PFSK-1 (cell line): ENCODE data around the gene CTDSPL.

Experiments used
- FOXP2 ChIP-seq: optimal IDR thresholded peaks from 2 replicates; pipeline ENCODE3; 2011; ENCODE audit warnings: borderline replicate concordance, control low read depth, inconsistent platforms; ENCODE audit not compliant: insufficient read depth; ENCODE audit errors: extremely low read length, extremely low read depth
- POLR2AphosphoS5 ChIP-seq: IDR thresholded peaks from 2 replicates; pipeline ENCODE4 v1.6.1; 2012; ENCODE audit warnings: low read depth, mild to moderate bottlenecking, control low read depth, low read length, moderate library complexity
- REST ChIP-seq, 2 experiments: IDR thresholded peaks; 2 replicates each; pipeline versions ENCODE4 v1.6.1 to v1.8.0; 2011 to 2012; ENCODE audit warnings: low read depth in 2 of 2, low read length in 2 of 2, control low read depth in 1 of 2, inconsistent platforms in 1 of 2, mild to moderate bottlenecking in 1 of 2, moderate library complexity in 1 of 2; ENCODE audit not compliant: insufficient read depth in 1 of 2
- SIN3A ChIP-seq: IDR thresholded peaks from 2 replicates; pipeline ENCODE4 v1.6.1; 2012; ENCODE audit warnings: mild to moderate bottlenecking, low read length, moderate library complexity, borderline replicate concordance; ENCODE audit not compliant: insufficient read depth
- TAF1 ChIP-seq: IDR thresholded peaks from 2 replicates; pipeline ENCODE4 v1.6.1; 2012; ENCODE audit warnings: low read length, control low read depth, borderline replicate concordance; ENCODE audit not compliant: insufficient read depth

The CTDSPL gene

GRCh38 chr3:38002940-38003339 lies 141.3 kb downstream of the CTDSPL start:
- TF ChIP-seq SIN3A (no peak), REST (IDR thresholded peaks at IDR 0.05; ENCODE audit: insufficient read depth in 1 of 2, low read depth in 2 of 2, low read length in 2 of 2) (no peak), POLR2AphosphoS5 (no peak), FOXP2 (no peak), TAF1 (no peak)

- no peak for TF ChIP-seq TAF1
- no peak for TF ChIP-seq REST (IDR thresholded peaks at IDR 0.05; ENCODE audit: insufficient read depth in 1 of 2, low read depth in 2 of 2, low read length in 2 of 2)
- no peak for TF ChIP-seq SIN3A
- no peak for TF ChIP-seq POLR2AphosphoS5
- TF ChIP-seq FOXP2: no peak
These were observed 141.7 kb downstream of the CTDSPL start for GRCh38 chr3:38003371-38003816.

GRCh38 chr3:38003817-38004414 lies 142.2 kb downstream of the CTDSPL start:
- TF ChIP-seq REST (IDR thresholded peaks at IDR 0.05; ENCODE audit: insufficient read depth in 1 of 2, low read depth in 2 of 2, low read length in 2 of 2): no peak
- TF ChIP-seq SIN3A: no peak
- TF ChIP-seq FOXP2: no peak

- TF ChIP-seq REST (IDR thresholded peaks at IDR 0.05; ENCODE audit: insufficient read depth in 1 of 2, low read depth in 2 of 2, low read length in 2 of 2) (no peak), FOXP2 (no peak), POLR2AphosphoS5 (no peak), TAF1 (no peak), SIN3A (no peak)
These were observed 142.9 kb downstream of the CTDSPL start for GRCh38 chr3:38004415-38005075.
